ENCODE data around the gene OR52A1.

DNA sequence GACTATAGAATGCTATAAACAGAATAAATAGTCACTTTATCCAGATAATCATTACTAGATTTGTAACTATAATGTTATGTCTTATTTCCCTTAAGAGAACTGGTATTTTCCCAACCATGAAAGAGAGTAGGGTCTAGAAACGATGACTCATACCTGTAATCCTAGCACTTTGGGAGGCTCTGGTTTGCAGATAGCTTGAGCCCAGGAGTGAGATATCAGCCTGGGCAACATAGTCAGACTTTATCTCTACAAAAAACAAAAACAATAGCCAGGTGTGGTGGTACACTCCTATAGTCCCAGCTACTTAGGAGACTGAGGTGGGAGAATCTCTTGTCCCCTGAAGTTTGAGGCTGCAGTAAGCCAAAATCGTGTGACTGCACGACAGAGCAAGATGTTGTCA is 47.3 kb downstream of the OR52A1 start:
- TF ChIP-seq, protein P1, sequence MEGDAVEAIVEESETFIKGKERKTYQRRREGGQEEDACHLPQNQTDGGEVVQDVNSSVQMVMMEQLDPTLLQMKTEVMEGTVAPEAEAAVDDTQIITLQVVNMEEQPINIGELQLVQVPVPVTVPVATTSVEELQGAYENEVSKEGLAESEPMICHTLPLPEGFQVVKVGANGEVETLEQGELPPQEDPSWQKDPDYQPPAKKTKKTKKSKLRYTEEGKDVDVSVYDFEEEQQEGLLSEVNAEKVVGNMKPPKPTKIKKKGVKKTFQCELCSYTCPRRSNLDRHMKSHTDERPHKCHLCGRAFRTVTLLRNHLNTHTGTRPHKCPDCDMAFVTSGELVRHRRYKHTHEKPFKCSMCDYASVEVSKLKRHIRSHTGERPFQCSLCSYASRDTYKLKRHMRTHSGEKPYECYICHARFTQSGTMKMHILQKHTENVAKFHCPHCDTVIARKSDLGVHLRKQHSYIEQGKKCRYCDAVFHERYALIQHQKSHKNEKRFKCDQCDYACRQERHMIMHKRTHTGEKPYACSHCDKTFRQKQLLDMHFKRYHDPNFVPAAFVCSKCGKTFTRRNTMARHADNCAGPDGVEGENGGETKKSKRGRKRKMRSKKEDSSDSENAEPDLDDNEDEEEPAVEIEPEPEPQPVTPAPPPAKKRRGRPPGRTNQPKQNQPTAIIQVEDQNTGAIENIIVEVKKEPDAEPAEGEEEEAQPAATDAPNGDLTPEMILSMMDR (IDR thresholded peaks at IDR 0.05; ENCODE audit: control extremely low read depth in 1 of 3, insufficient read depth in 1 of 3, low read depth in 1 of 3, low read length in 3 of 3) = no peak
- TF ChIP-seq TBP (IDR thresholded peaks at IDR 0.05; ENCODE audit: low read depth, low read length) = no peak
- no peak for TF ChIP-seq TEAD4 (IDR thresholded peaks at IDR 0.05; ENCODE audit: low read depth, low read length)
- TF ChIP-seq GTF2F1 (IDR thresholded peaks at IDR 0.05; ENCODE audit: borderline replicate concordance, low read depth, low read length) = no peak
- TF ChIP-seq SIRT6 (IDR thresholded peaks at IDR 0.05; ENCODE audit: low read length) = no peak
- TF ChIP-seq POLR2AphosphoS5 (IDR thresholded peaks at IDR 0.05; ENCODE audit: low read depth, low read length) = no peak
- TF ChIP-seq POLR2A (IDR thresholded peaks at IDR 0.05; ENCODE audit: control extremely low read depth in 1 of 2, low read depth in 2 of 2, low read length in 2 of 2) = no peak
- no peak for TF ChIP-seq GABPA (IDR thresholded peaks at IDR 0.05; ENCODE audit: borderline replicate concordance, insufficient read depth, low read length)
- TF ChIP-seq, protein P2, sequence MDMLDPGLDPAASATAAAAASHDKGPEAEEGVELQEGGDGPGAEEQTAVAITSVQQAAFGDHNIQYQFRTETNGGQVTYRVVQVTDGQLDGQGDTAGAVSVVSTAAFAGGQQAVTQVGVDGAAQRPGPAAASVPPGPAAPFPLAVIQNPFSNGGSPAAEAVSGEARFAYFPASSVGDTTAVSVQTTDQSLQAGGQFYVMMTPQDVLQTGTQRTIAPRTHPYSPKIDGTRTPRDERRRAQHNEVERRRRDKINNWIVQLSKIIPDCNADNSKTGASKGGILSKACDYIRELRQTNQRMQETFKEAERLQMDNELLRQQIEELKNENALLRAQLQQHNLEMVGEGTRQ (IDR thresholded peaks at IDR 0.05; ENCODE audit: low read length) = no peak
